Tibial nerve (tissue), 4 donors: ENCODE data around the gene DLGAP1. TPM values are rescaled to one million over a fixed set of nuclear protein-coding genes. Genes with fewer than 3 reads are reported as not detected.

Experiments
- DNase-seq, 2 donors: peaks; one replicate each; pipeline ENCODE4 v3.0.0-alpha.2; 2019; ENCODE audit warnings: low spot score in 2 of 2
- H3K27ac ChIP-seq, 4 donors: fragments of 200-600 bp; sonication (generic) in 3 of 4; one replicate each; pipeline ENCODE4 v1.5.1; 2017 to 2019; ENCODE audit warnings: mild to moderate bottlenecking in 1 of 4
- H3K27me3 ChIP-seq, 2 donors: fragments of 200-600 bp; sonication (generic) in 1 of 2; one replicate each; pipeline versions ENCODE4 v1.5.1 to v1.6.0; 2017 to 2019
- H3K36me3 ChIP-seq, 3 donors: fragments of 200-600 bp; sonication (generic); one replicate each; pipeline ENCODE4 v1.5.1; 2018 to 2019
- H3K4me1 ChIP-seq, 4 donors: fragments of 200-600 bp; sonication (generic) in 3 of 4; one replicate each; pipeline ENCODE4 v1.5.1; 2017 to 2019
- H3K4me3 ChIP-seq, 4 donors: fragments of 200-600 bp; sonication (generic) in 3 of 4; one replicate each; pipeline ENCODE4 v1.5.1; 2017 to 2019; ENCODE audit warnings: mild to moderate bottlenecking in 1 of 4, moderate library complexity in 1 of 4
- H3K9me3 ChIP-seq, 4 donors: fragments of 200-600 bp; sonication (generic) in 3 of 4; one replicate each; pipeline ENCODE4 v1.5.1; 2017 to 2019
- EP300 ChIP-seq, 2 donors: sonication (generic); formaldehyde crosslinking; IDR thresholded peaks; one replicate each; pipeline ENCODE4 v1.6.1; 2017; ENCODE audit warnings: antibody characterized with exemption in 2 of 2, mild to moderate bottlenecking in 1 of 2
- POLR2A ChIP-seq, 2 donors: fragments of 450-650 bp; IDR thresholded peaks; one replicate each; pipeline ENCODE4 v1.6.1; 2017; ENCODE audit warnings: antibody characterized with exemption in 2 of 2, mild to moderate bottlenecking in 2 of 2, moderate library complexity in 2 of 2
- WGBS, 2 donors: methylation state at CpG; one replicate each; pipeline ENCODE4 v1.1.5; 2018; 5-methylcytosine and 5-hydroxymethylcytosine counted together
- total RNA-seq, 4 donors: library from RNA; depleted of rRNA; stranded (reverse); fragments of >200 nt; gene quantifications; one replicate each; pipeline ENCODE4 v1.1.0, GENCODE V29; 2016
- TF ChIP-seq, protein P1 (sequence below), 5 experiments: fragments of 200-600 bp in 3 of 5; fragments of 450-650 bp in 2 of 5; sonication (generic) in 3 of 5; IDR thresholded peaks; one replicate each; pipeline ENCODE4 v1.5.1; 2016 to 2019; ENCODE audit warnings: antibody characterized with exemption in 5 of 5, mild to moderate bottlenecking in 3 of 5, moderate library complexity in 2 of 5

The DLGAP1 gene
- total RNA-seq, 4 donors from 2014 or later = 1.5 to 18.3 (median 2.5) TPM

GRCh38 chr18:3930126-3931012 lies 524.7 kb downstream of the DLGAP1 start:
- DNase-seq = no peak
- H3K36me3 ChIP-seq = no peaks in the 10 kb centered on the region
- no peak overlapping the region for H3K27ac ChIP-seq
- 91 to 93% methylated on average over 10 to 11 of the region's 13 CpGs for WGBS, 2 donors
- H3K4me3 ChIP-seq = no peak overlapping the region
- TF ChIP-seq POLR2A (IDR thresholded peaks at IDR 0.05) (no peak), EP300 (IDR thresholded peaks at IDR 0.05) (no peak)
- TF ChIP-seq, protein P1, sequence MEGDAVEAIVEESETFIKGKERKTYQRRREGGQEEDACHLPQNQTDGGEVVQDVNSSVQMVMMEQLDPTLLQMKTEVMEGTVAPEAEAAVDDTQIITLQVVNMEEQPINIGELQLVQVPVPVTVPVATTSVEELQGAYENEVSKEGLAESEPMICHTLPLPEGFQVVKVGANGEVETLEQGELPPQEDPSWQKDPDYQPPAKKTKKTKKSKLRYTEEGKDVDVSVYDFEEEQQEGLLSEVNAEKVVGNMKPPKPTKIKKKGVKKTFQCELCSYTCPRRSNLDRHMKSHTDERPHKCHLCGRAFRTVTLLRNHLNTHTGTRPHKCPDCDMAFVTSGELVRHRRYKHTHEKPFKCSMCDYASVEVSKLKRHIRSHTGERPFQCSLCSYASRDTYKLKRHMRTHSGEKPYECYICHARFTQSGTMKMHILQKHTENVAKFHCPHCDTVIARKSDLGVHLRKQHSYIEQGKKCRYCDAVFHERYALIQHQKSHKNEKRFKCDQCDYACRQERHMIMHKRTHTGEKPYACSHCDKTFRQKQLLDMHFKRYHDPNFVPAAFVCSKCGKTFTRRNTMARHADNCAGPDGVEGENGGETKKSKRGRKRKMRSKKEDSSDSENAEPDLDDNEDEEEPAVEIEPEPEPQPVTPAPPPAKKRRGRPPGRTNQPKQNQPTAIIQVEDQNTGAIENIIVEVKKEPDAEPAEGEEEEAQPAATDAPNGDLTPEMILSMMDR (IDR thresholded peaks at IDR 0.05) = no peak
- no peaks in the 10 kb centered on the region for H3K4me1 ChIP-seq
- no peaks in the 10 kb centered on the region for H3K9me3 ChIP-seq
- no peaks in the 10 kb centered on the region for H3K27me3 ChIP-seq

GRCh38 chr18:3924455-3924854 lies 530.7 kb downstream of the DLGAP1 start:
- no peak for DNase-seq
- Histone ChIP-seq H3K4me3 (no peak overlapping the region), H3K27ac (no peak overlapping the region), H3K9me3 (no peaks in the 10 kb centered on the region), H3K36me3 (no peaks in the 10 kb centered on the region), H3K27me3 (no peaks in the 10 kb centered on the region), H3K4me1 (no peaks in the 10 kb centered on the region)
- 47 to 63% methylated on average over 1 of the region's 1 CpG for WGBS, 2 donors
- no peak for TF ChIP-seq EP300 (IDR thresholded peaks at IDR 0.05)
- TF ChIP-seq POLR2A (IDR thresholded peaks at IDR 0.05) = no peak
- TF ChIP-seq, protein P1 (IDR thresholded peaks at IDR 0.05) = no peak

DNA sequence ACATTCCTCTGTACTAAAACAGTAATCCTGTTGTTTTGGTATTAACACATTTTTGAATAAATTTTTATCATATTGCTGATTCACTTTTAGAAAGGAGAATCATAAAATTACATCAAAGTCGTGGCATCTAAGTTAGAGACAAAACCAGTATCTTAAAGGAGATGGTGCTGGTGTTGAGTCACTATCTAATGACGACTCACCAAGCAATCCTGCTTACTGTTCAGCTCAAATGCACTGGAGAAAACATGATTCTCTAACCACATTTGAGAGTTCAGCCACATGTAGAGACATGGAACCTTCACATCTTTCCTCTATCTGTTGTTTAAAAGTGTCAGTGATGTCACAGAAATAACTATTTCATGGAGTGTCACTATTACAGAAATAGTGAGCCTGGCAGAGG lies 531.4 kb downstream of the DLGAP1 start:
- no peak for DNase-seq
- H3K4me3 ChIP-seq = no peak overlapping the region
- WGBS, 2 donors = 64 to 76% methylated on average over 2 of the region's 2 CpGs

DNA sequence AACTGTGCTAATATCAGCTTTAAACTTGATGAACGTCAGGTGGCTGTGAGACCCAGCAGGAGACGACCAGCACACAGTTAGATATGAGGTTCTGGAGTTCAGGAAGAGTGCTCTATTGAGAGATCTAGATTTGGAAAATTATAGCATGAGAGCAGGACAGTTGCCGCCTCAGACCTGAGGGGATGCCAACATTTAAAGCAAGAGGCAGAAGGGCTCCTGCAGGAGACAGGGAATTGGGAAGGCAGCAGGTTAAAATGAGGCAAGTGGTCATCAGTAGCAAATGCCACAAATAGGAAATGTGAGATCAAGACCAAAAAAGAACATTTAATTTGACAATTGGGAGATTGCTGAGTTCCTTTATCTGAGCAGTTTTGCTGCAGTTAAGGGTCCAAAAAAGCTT lies 533.3 kb downstream of the DLGAP1 start:
- Histone ChIP-seq H3K27ac (no peak overlapping the region), H3K9me3 (no peaks in the 10 kb centered on the region), H3K36me3 (no peaks in the 10 kb centered on the region), H3K4me3 (no peak overlapping the region), H3K4me1 (no peaks in the 10 kb centered on the region), H3K27me3 (no peaks in the 10 kb centered on the region)
- TF ChIP-seq, protein P1 (IDR thresholded peaks at IDR 0.05) = no peak
- TF ChIP-seq POLR2A (IDR thresholded peaks at IDR 0.05) = no peak
- no peak for TF ChIP-seq EP300 (IDR thresholded peaks at IDR 0.05)
- 74 to 85% methylated on average over 3 of the region's 3 CpGs for WGBS, 2 donors
- no peak for DNase-seq

More for the DNA sequence above, 531.4 kb downstream of the DLGAP1 start:
- H3K27ac ChIP-seq = no peak overlapping the region
- no peak for TF ChIP-seq POLR2A (IDR thresholded peaks at IDR 0.05)
- TF ChIP-seq, protein P1 (IDR thresholded peaks at IDR 0.05) = no peak
- no peak for TF ChIP-seq EP300 (IDR thresholded peaks at IDR 0.05)
- no peaks in the 10 kb centered on the region for H3K9me3 ChIP-seq
- H3K27me3 ChIP-seq = no peaks in the 10 kb centered on the region
- no peaks in the 10 kb centered on the region for H3K36me3 ChIP-seq
- no peaks in the 10 kb centered on the region for H3K4me1 ChIP-seq

- H3K36me3 ChIP-seq = no peaks in the 10 kb centered on the region
- H3K27me3 ChIP-seq = no peaks in the 10 kb centered on the region
- WGBS, 2 donors = 84 to 94% methylated on average over 2 of the region's 2 CpGs
- H3K4me3 ChIP-seq = no peak overlapping the region
- DNase-seq = no peak
- TF ChIP-seq EP300 (IDR thresholded peaks at IDR 0.05) (no peak), POLR2A (IDR thresholded peaks at IDR 0.05) (no peak)
- TF ChIP-seq, protein P1 (IDR thresholded peaks at IDR 0.05) = no peak
- no peaks in the 10 kb centered on the region for H3K4me1 ChIP-seq
- no peaks in the 10 kb centered on the region for H3K9me3 ChIP-seq
- no peak overlapping the region for H3K27ac ChIP-seq
Observed at GRCh38 chr18:3920832-3921231, 534.3 kb downstream of the DLGAP1 start.
